ENCODE measurements around the gene SOHLH1. TPM values are rescaled to one million over a fixed set of nuclear protein-coding genes. Genes with fewer than 3 reads are reported as not detected.

The SOHLH1 gene
- total RNA-seq, 1 donor from 2014 or later = not detected

- peaks cover 65% of the 10 kb centered on the region for H3K27me3 ChIP-seq (ENCODE audit: low read depth)
- no peak overlapping the region for H3K4me3 ChIP-seq
- ATAC-seq (no peak), DNase-seq (no peak)
- no peaks in the 10 kb centered on the region for H3K9me3 ChIP-seq
- H3K27ac ChIP-seq = no peak overlapping the region
- no peaks in the 10 kb centered on the region for H3K4me1 ChIP-seq
- H3K36me3 ChIP-seq = no peaks in the 10 kb centered on the region
- intact Hi-C loops (cut with DNase I) = no loop called here
- TF ChIP-seq CTCF (IDR thresholded peaks at IDR 0.05) = no peak
These were observed 40.3 kb upstream of the SOHLH1 start for GRCh38 chr9:135739271-135740220.

GRCh38 chr9:135737840-135738521 lies 38.7 kb upstream of the SOHLH1 start:
- Histone ChIP-seq H3K4me1 (no peaks in the 10 kb centered on the region), H3K36me3 (no peaks in the 10 kb centered on the region), H3K27ac (no peak overlapping the region), H3K27me3 (ENCODE audit: low read depth) (peaks cover 65% of the 10 kb centered on the region), H3K4me3 (no peak overlapping the region), H3K9me3 (no peaks in the 10 kb centered on the region)
- TF ChIP-seq CTCF (IDR thresholded peaks at IDR 0.05) = no peak
- intact Hi-C loops (cut with DNase I) = no loop called here
- ATAC-seq = no peak
- DNase-seq = no peak

GRCh38 chr9:135736979-135737839 lies 37.9 kb upstream of the SOHLH1 start:
- Histone ChIP-seq H3K36me3 (no peaks in the 10 kb centered on the region), H3K27me3 (ENCODE audit: low read depth) (peaks cover 65% of the 10 kb centered on the region), H3K9me3 (no peaks in the 10 kb centered on the region), H3K4me1 (no peaks in the 10 kb centered on the region), H3K4me3 (no peak overlapping the region), H3K27ac (no peak overlapping the region)
- no peak for TF ChIP-seq CTCF (IDR thresholded peaks at IDR 0.05)
- ATAC-seq (no peak), DNase-seq (no peak)
- intact Hi-C loops (cut with DNase I) = no loop called here

DNA sequence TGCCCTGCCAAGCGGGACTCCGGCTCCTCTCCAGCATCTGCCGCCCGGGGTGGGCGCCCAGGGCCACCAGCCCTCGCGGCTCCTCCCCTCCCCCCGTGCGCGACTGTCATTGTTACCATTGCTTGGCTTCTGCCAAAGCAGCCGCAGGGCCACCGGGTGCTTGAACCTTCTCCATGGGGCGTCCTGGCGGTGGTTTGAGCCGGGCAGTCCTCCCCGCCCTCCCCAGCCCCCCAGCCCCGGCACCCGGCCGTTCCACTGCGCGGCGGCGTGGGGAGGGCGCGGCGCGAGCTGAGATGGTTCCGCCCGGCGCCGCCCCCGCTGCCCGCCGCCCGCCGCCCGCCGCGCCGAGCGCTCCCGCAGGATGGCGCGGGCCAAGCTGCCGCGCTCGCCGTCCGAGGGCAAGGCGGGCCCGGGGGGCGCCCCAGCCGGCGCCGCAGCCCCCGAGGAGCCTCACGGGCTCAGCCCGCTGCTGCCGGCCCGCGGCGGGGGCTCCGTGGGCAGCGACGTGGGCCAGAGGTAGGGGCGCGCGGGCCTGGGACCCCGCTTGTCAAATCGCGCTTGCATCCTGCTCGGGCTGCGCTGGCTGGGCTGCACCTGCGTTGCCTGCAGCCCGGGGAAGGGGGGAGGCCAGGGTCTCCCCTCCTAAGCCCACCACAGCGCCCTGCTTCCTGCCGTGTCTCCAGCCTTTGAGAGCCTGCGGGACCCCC lies 37.1 kb upstream of the SOHLH1 start:
- no peak for DNase-seq
- intact Hi-C loops (cut with DNase I) = no loop called here
- H3K27ac ChIP-seq = no peak overlapping the region
- ATAC-seq = no peak
- peaks cover 60% of the 10 kb centered on the region for H3K27me3 ChIP-seq (ENCODE audit: low read depth)
- H3K36me3 ChIP-seq = no peaks in the 10 kb centered on the region
- peaks cover 2% of the 10 kb centered on the region for H3K9me3 ChIP-seq
- TF ChIP-seq CTCF (IDR thresholded peaks at IDR 0.05) = no peak
- no peak overlapping the region for H3K4me3 ChIP-seq
- no peaks in the 10 kb centered on the region for H3K4me1 ChIP-seq

All from lower lobe of right lung (tissue), 2 donors.